Measurements from ENCODE around the gene INSIG2.

The INSIG2 gene

DNA sequence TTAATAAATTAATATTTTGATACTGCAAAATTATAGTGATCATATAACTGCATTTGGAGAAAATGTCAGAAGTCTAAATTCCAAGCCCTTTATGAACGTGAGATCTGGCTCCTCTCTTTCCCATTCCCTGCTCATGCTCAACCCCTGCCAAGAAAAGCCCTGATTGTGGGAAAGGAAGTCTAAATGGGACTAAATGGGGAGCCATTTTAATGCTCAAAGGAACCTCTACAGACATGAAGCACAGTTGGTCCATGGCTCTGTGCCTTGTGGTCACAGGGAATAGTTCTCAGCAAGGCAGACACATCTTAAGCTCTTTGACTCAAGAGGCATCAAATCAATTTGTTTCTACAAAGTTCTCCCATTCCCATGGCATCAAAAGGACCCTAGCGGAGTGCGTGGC, 29.3 kb upstream of the INSIG2 start:
- H3K27me3 ChIP-seq (replicated peaks; ENCODE audit: control insufficient read depth, insufficient read depth, low read length, poor library complexity, severe bottlenecking), result no peaks in the 10 kb centered on the region
- no peak for DNase-seq
- no peak overlapping the region for H3K4me3 ChIP-seq (ENCODE audit: insufficient read depth, low read depth, low read length, poor library complexity, severe bottlenecking)
- no peak overlapping the region for H3K27ac ChIP-seq (ENCODE audit: insufficient read depth, low read length, poor library complexity, severe bottlenecking)
- no peaks in the 10 kb centered on the region for H3K36me3 ChIP-seq (ENCODE audit: control insufficient read depth, insufficient read depth, low read length)
- no peaks in the 10 kb centered on the region for H3K9me3 ChIP-seq (ENCODE audit: control insufficient read depth, low read length)
- H3K4me1 ChIP-seq (ENCODE audit: control insufficient read depth, insufficient read depth, low read length, poor library complexity, severe bottlenecking), result no peaks in the 10 kb centered on the region

DNA sequence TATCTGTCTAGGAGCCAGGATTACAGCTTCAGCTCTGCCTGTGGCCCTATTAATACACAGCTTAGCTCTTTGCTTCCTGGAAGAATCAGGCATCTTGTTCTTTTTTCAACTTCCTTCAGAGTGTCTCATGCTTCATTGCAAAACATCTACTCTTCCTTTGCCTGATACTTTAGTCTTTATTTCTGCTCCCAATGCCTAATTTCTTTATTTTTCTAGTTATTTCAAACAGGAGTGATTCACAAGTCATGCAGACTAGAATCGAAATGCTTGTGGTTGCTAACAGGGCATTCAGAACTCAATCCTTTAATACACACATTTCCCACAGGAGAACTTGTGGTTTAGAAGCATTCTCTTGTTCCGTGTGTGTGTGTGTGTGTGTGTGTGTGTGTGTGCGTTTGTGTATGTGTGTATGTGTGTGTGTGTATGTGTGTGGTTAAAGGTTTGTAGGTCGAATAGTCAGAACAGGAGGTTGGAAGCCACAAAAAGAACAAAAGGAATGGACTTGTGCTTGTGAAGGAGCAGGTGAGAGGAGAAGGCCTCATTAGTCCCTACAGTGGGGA, 28.3 kb upstream of the INSIG2 start:
- Histone ChIP-seq H3K36me3 (ENCODE audit: control insufficient read depth, insufficient read depth, low read length) (no peaks in the 10 kb centered on the region), H3K4me3 (ENCODE audit: insufficient read depth, low read depth, low read length, poor library complexity, severe bottlenecking) (no peak overlapping the region), H3K9me3 (ENCODE audit: control insufficient read depth, low read length) (no peaks in the 10 kb centered on the region), H3K4me1 (ENCODE audit: control insufficient read depth, insufficient read depth, low read length, poor library complexity, severe bottlenecking) (no peaks in the 10 kb centered on the region), H3K27ac (ENCODE audit: insufficient read depth, low read length, poor library complexity, severe bottlenecking) (no peak overlapping the region), H3K27me3 (replicated peaks; ENCODE audit: control insufficient read depth, insufficient read depth, low read length, poor library complexity, severe bottlenecking) (no peaks in the 10 kb centered on the region)
- no peak for DNase-seq

DNA sequence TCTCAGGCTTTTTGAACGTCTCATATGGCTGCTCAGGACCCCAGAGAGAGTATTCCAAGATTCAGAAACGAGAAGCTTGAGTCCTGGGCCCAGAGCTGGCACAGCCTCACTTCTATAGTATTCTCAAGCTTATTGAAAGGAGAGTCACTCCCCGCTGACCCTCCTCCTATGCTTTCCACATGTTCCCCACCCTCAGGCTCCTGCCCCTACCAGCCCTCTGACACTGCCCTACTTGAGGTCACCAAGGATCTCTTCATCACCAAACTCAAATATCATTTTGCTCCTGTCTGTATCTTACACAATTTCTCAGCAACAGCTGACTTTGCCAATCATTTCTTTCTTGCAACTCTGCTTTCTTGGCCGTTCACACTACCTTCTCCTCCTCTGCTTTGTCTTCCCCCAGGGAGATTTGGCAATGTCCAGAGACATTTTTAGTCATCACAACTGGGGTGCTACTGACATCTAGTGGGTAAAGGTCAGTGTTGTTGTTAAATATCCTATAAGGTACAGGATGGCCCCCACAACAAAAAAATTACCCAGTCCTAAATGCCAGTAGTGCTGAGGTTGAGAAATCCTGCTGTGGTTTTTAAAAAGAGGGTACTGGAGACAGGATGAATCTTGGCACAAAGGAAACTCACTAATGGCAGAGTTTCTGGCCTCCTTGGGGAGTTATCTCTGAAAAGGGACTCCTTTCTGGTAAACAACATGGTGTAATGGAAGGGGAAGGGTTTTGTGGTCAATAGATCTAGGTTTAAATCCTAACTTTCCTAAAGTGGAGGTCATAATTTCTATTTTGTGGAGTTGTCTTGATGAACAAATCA, 26.9 kb upstream of the INSIG2 start:
- H3K27me3 ChIP-seq (replicated peaks; ENCODE audit: control insufficient read depth, insufficient read depth, low read length, poor library complexity, severe bottlenecking), result no peaks in the 10 kb centered on the region
- no peak overlapping the region for H3K27ac ChIP-seq (ENCODE audit: insufficient read depth, low read length, poor library complexity, severe bottlenecking)
- no peaks in the 10 kb centered on the region for H3K4me1 ChIP-seq (ENCODE audit: control insufficient read depth, insufficient read depth, low read length, poor library complexity, severe bottlenecking)

DNA sequence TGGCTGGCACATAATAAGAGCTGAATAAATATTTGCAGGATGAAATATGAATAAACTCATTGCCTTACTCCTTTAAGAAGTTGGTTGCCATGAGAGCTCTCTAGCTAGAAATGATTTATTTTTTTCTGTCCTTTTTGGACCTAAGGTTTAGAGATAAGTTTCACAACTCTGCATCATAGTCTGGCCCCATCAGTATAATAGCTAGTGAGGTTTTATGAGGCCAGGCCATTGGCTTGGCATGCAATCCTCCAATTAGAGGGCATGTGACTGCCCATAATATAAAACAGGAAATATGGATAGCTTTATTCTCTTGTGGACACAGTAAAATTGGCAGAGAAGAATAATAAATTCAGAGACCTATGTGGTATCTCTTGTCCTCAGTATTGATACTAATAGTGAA, 26.2 kb upstream of the INSIG2 start:
- H3K27me3 ChIP-seq (replicated peaks; ENCODE audit: control insufficient read depth, insufficient read depth, low read length, poor library complexity, severe bottlenecking), result no peaks in the 10 kb centered on the region
- H3K9me3 ChIP-seq (ENCODE audit: control insufficient read depth, low read length), result no peaks in the 10 kb centered on the region
- no peaks in the 10 kb centered on the region for H3K36me3 ChIP-seq (ENCODE audit: control insufficient read depth, insufficient read depth, low read length)
- DNase-seq, result no peak
- H3K4me1 ChIP-seq (ENCODE audit: control insufficient read depth, insufficient read depth, low read length, poor library complexity, severe bottlenecking), result no peaks in the 10 kb centered on the region
- no peak overlapping the region for H3K27ac ChIP-seq (ENCODE audit: insufficient read depth, low read length, poor library complexity, severe bottlenecking)
- H3K4me3 ChIP-seq (ENCODE audit: insufficient read depth, low read depth, low read length, poor library complexity, severe bottlenecking), result no peak overlapping the region

More for the DNA sequence above, 26.9 kb upstream of the INSIG2 start:
- Histone ChIP-seq H3K4me3 (ENCODE audit: insufficient read depth, low read depth, low read length, poor library complexity, severe bottlenecking) (no peak overlapping the region), H3K36me3 (ENCODE audit: control insufficient read depth, insufficient read depth, low read length) (no peaks in the 10 kb centered on the region), H3K9me3 (ENCODE audit: control insufficient read depth, low read length) (no peaks in the 10 kb centered on the region)
- no peak for DNase-seq

DNA sequence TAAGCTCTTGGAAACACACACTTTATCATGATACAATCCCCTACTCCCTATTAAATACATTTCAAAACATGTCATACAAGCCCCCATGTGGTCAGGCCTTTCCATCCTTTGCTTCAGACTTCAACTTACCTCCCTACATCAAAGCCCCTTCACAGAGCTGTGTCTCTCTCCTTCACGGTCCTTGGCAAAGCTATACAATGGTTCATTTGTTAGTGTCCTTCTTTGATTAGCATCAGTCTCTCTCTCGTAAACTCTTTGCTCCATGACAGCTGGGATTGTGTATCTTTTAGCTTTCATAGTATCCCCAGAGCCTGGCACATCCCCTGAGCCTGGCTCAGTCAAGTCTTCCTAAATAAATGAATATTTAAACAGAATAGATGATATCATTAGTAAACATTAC, 25.6 kb upstream of the INSIG2 start:
- H3K36me3 ChIP-seq (ENCODE audit: control insufficient read depth, insufficient read depth, low read length), result no peaks in the 10 kb centered on the region
- DNase-seq, result no peak
- H3K9me3 ChIP-seq (ENCODE audit: control insufficient read depth, low read length), result no peaks in the 10 kb centered on the region
- no peak overlapping the region for H3K27ac ChIP-seq (ENCODE audit: insufficient read depth, low read length, poor library complexity, severe bottlenecking)
- H3K27me3 ChIP-seq (replicated peaks; ENCODE audit: control insufficient read depth, insufficient read depth, low read length, poor library complexity, severe bottlenecking), result no peaks in the 10 kb centered on the region
- no peaks in the 10 kb centered on the region for H3K4me1 ChIP-seq (ENCODE audit: control insufficient read depth, insufficient read depth, low read length, poor library complexity, severe bottlenecking)
- H3K4me3 ChIP-seq (ENCODE audit: insufficient read depth, low read depth, low read length, poor library complexity, severe bottlenecking), result no peak overlapping the region

DNA sequence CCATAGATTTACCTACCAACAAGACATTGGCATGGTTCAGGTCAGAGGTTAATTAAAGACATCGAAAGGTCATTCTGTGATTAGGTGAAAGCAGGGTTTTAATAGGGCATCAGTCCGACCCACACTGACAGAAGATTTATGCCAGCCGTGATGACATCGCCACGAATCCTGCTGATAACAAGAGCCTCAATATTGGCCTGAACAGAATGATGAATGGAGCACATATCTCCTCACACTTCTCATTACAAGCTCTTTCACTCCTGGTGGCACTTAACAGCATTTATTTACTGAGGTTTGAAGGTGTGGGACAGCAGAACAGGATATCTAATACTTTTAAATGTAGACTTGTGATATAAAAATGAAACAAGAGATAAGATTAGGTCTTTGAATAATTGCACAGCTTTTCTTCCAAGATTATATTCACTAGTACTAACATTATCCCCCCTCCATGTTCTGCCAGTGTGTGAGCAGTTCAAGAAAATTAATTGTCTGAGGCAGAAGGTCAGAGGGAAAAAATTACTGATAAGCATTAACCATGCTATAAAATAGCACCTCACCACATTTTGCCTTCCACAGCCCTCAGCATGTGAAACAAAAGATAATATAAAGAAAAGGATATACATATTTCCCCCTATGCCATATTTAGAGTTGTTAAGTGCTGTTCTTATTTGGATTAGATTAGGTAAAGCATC, 23.1 kb upstream of the INSIG2 start:
- DNase-seq, result no peak
- no peaks in the 10 kb centered on the region for H3K27me3 ChIP-seq (replicated peaks; ENCODE audit: control insufficient read depth, insufficient read depth, low read length, poor library complexity, severe bottlenecking)
- H3K9me3 ChIP-seq (ENCODE audit: control insufficient read depth, low read length), result no peaks in the 10 kb centered on the region

DNA sequence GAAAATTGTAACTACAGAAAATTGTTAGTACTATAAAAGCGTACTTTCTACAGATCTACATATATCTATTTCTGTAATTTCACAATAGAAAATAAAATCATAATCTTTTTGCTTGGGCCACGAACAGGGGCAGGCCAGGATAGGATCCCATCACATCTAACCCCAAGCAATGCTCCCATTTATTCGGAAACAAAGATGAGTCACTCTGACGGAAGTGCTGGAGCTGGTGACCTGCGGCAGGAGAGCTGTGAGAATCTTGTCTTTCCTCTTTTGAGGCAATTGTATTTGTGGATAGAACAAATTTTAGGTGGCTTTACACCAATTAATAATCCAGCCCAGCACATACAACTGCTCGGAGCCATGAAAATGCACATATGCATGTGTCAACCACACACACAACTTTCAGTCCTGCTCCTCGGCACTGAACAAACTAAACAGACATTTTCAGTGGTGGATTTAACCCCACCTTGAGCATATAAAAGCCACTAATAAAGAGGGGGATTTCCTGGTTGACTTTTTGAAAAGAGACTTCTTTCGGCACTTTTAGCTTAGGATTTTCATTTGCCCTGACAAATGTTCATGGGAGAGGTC, 22.3 kb upstream of the INSIG2 start:
- Histone ChIP-seq H3K27ac (ENCODE audit: insufficient read depth, low read length, poor library complexity, severe bottlenecking) (no peak overlapping the region), H3K4me1 (ENCODE audit: control insufficient read depth, insufficient read depth, low read length, poor library complexity, severe bottlenecking) (no peaks in the 10 kb centered on the region), H3K9me3 (ENCODE audit: control insufficient read depth, low read length) (no peaks in the 10 kb centered on the region), H3K27me3 (replicated peaks; ENCODE audit: control insufficient read depth, insufficient read depth, low read length, poor library complexity, severe bottlenecking) (no peaks in the 10 kb centered on the region), H3K4me3 (ENCODE audit: insufficient read depth, low read depth, low read length, poor library complexity, severe bottlenecking) (no peak overlapping the region), H3K36me3 (ENCODE audit: control insufficient read depth, insufficient read depth, low read length) (no peaks in the 10 kb centered on the region)
- DNase-seq, result no peak

More for the DNA sequence above, 23.1 kb upstream of the INSIG2 start:
- no peaks in the 10 kb centered on the region for H3K36me3 ChIP-seq (ENCODE audit: control insufficient read depth, insufficient read depth, low read length)
- H3K4me3 ChIP-seq (ENCODE audit: insufficient read depth, low read depth, low read length, poor library complexity, severe bottlenecking), result no peak overlapping the region
- H3K4me1 ChIP-seq (ENCODE audit: control insufficient read depth, insufficient read depth, low read length, poor library complexity, severe bottlenecking), result no peaks in the 10 kb centered on the region
- H3K27ac ChIP-seq (ENCODE audit: insufficient read depth, low read length, poor library complexity, severe bottlenecking), result no peak overlapping the region

DNA sequence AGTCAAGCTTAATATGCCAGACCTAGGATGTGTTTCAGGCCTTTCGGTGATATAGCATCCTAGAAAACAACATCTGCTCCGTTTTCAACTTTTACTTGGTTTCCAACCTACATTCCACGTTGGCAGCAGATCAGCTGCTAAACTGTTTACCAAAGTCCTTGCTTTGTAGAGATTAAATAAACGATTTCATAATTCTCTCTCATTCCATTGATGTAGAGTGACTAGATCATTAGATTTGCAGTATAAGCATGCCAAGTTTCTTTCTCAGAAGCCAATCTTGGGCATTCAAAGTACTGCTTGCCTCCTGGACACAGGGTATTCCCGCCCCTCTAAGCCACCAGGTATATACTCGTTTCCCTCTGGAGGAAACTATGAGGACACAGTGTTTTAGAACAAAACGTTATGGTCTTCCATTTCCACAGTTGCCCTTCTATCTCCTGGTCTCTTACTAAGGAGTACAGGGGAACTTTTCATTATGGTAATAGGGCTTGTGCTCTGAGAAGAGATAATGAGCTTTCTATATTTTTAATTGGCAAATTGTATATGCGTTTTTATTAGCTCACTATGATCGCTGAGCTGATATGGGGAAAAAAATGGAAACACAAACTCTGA, 10.5 kb upstream of the INSIG2 start:
- no peak overlapping the region for H3K27ac ChIP-seq (ENCODE audit: insufficient read depth, low read length, poor library complexity, severe bottlenecking)
- DNase-seq, result no peak
- H3K36me3 ChIP-seq (ENCODE audit: control insufficient read depth, insufficient read depth, low read length), result no peaks in the 10 kb centered on the region
- H3K9me3 ChIP-seq (ENCODE audit: control insufficient read depth, low read length), result no peaks in the 10 kb centered on the region
- H3K4me1 ChIP-seq (ENCODE audit: control insufficient read depth, insufficient read depth, low read length, poor library complexity, severe bottlenecking), result no peaks in the 10 kb centered on the region
- H3K27me3 ChIP-seq (replicated peaks; ENCODE audit: control insufficient read depth, insufficient read depth, low read length, poor library complexity, severe bottlenecking), result peaks cover 2% of the 10 kb centered on the region
- H3K4me3 ChIP-seq (ENCODE audit: insufficient read depth, low read depth, low read length, poor library complexity, severe bottlenecking), result no peak overlapping the region

DNA sequence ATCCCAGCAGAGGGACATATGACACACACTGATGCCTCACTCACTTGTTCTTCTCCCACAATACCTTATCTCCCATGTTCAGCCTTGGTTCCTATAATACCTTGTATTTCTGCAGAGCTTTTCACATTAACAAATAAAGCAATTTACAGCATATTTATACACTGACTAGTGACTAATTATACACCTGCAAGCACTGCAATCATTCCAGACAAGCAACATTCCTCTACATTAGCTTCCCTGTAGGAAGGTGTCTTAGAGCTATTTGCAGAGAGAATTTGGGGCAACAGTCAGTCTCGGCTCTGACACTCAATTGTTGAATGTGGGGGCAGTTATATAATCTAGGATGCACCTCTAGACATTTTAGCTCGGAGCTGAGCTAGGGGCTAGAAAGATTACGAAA, 9.5 kb upstream of the INSIG2 start:
- Histone ChIP-seq H3K9me3 (ENCODE audit: control insufficient read depth, low read length) (no peaks in the 10 kb centered on the region), H3K27ac (ENCODE audit: insufficient read depth, low read length, poor library complexity, severe bottlenecking) (no peak overlapping the region), H3K4me1 (ENCODE audit: control insufficient read depth, insufficient read depth, low read length, poor library complexity, severe bottlenecking) (no peaks in the 10 kb centered on the region), H3K36me3 (ENCODE audit: control insufficient read depth, insufficient read depth, low read length) (no peaks in the 10 kb centered on the region), H3K27me3 (replicated peaks; ENCODE audit: control insufficient read depth, insufficient read depth, low read length, poor library complexity, severe bottlenecking) (peaks cover 2% of the 10 kb centered on the region), H3K4me3 (ENCODE audit: insufficient read depth, low read depth, low read length, poor library complexity, severe bottlenecking) (no peak overlapping the region)
- DNase-seq, result no peak
